ENCODE results near the gene CEP44. TPM values are rescaled to one million over a fixed set of nuclear protein-coding genes. Genes with fewer than 3 reads are reported as not detected.

The CEP44 gene
- total and polyA plus RNA-seq, 10 of the 15 experiments (the other 5 are each of a cell fraction or from before 2014, with no cell fraction given), result 7.6 to 19.8 (median 14.2) TPM

DNA sequence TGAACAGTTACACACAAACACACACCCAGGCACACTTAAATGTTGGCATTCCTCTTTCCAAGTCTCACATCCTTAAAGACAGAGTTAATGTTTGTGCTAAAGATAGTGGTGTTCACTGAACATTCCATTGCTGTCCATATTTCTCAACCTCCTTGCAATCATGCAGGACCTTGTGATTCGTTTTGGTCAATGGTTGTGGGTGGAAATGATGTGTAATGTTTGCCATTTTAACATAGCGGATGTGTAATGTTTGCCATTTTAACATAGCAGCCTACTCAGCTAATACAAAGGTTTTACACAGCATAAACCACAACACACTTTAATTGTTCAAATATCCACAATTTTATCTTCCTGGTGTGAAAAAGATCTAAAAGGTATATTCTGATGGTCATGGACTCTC is 93.9 kb downstream of the CEP44 start:
- no peak overlapping the region for H3K9ac ChIP-seq (ENCODE audit: control insufficient read depth, insufficient read depth, low read length)
- no peaks in the 10 kb centered on the region for H3K9me3 ChIP-seq (replicated peaks; ENCODE audit: control insufficient read depth, insufficient read depth, low read length)
- FAIRE-seq (no peak), ATAC-seq (no peak), DNase-seq (ENCODE audit: low read depth, low spot score) (no peak)
- in situ Hi-C loops (cut with MboI), result no loop called here
- H3K79me2 ChIP-seq (ENCODE audit: control insufficient read depth, insufficient read depth, low read length), result no peaks in the 10 kb centered on the region
- SMC1A ChIA-PET (ENCODE audit: uncharacterized antibody, unreplicated experiment), result no interaction called here
- no peak overlapping the region for H3K4me2 ChIP-seq (ENCODE audit: control insufficient read depth, insufficient read depth)
- H3K4me1 ChIP-seq (ENCODE audit: control insufficient read depth, insufficient read depth, low read length), result no peaks in the 10 kb centered on the region
- POLR2A ChIA-PET, result no interaction called here
- H2AFZ ChIP-seq (ENCODE audit: control insufficient read depth, low read depth, low read length), result no peak overlapping the region
- TF ChIP-seq MYB (IDR thresholded peaks at IDR 0.05; ENCODE audit: borderline replicate concordance, low read depth, low read length), result no peak
- TF ChIP-seq, protein P1, sequence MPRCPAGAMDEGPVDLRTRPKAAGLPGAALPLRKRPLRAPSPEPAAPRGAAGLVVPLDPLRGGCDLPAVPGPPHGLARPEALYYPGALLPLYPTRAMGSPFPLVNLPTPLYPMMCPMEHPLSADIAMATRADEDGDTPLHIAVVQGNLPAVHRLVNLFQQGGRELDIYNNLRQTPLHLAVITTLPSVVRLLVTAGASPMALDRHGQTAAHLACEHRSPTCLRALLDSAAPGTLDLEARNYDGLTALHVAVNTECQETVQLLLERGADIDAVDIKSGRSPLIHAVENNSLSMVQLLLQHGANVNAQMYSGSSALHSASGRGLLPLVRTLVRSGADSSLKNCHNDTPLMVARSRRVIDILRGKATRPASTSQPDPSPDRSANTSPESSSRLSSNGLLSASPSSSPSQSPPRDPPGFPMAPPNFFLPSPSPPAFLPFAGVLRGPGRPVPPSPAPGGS (IDR thresholded peaks at IDR 0.05; ENCODE audit: borderline replicate concordance, insufficient read depth, low read depth, low read length, poor library complexity, severe bottlenecking), result peak; percentile 14
- CTCF ChIA-PET, result no interaction called here
- no peaks in the 10 kb centered on the region for H3K27me3 ChIP-seq (replicated peaks in 1 of 2; ENCODE audit: control insufficient read depth in 2 of 2, insufficient read depth in 2 of 2, low read length in 1 of 2)
- intact Hi-C loops (cut with micrococcal nuclease; ENCODE audit: unreplicated experiment), result no loop called here
- no peak overlapping the region for H3K4me3 ChIP-seq
- no TSS peak for BruUV-seq (replicated peaks)
- no peaks in the 10 kb centered on the region for H4K20me1 ChIP-seq (ENCODE audit: control insufficient read depth, insufficient read depth)
- H3K27ac ChIP-seq (ENCODE audit: control insufficient read depth, insufficient read depth), result no peak overlapping the region
- RAD21 ChIA-PET (ENCODE audit: unreplicated experiment), result no interaction called here
- WGBS (ENCODE audit: insufficient coverage, insufficient replicate concordance, low lambda C conversion rate, missing lambda C conversion rate), result 0% methylated on average over 2 of the region's 2 CpGs
- H3K36me3 ChIP-seq (ENCODE audit: control insufficient read depth in 2 of 2, insufficient read depth in 2 of 2, low read length in 1 of 2), result no peaks in the 10 kb centered on the region

DNA sequence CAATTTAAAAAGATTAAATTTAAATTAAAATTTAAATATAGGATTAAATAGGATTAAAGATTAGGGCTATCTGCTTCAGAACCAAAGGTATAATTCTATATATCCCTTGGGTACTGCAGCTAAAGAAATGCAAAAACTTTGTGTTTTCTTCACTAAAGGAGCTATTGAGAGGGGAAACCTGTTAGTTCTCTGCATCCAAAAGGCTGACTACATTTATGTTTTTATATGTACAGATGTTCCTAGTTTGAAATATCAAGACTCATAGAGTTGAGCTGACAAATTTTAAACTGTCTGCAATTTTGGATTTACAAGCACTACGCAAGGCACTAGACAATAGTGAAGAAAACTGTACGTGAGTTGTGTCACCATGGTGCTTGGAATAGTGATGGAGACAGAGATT is 95.2 kb downstream of the CEP44 start:
- DNase-seq (ENCODE audit: low read depth, low spot score) (no peak), ATAC-seq (no peak), FAIRE-seq (no peak)
- in situ Hi-C loops (cut with MboI) (no loop called here), intact Hi-C loops (cut with micrococcal nuclease; ENCODE audit: unreplicated experiment) (no loop called here)
- 10% methylated on average over 2 of the region's 2 CpGs for WGBS (ENCODE audit: insufficient coverage, insufficient replicate concordance, low lambda C conversion rate, missing lambda C conversion rate)
- CTCF ChIA-PET, result interaction anchor here (0.6 to 1.1 kb wide), 2 partner anchors 253 to 396 kb away, joined by 3 read pairs; no protein-coding TSS in a partner anchor
- no peaks in the 10 kb centered on the region for H3K27me3 ChIP-seq (replicated peaks in 1 of 2; ENCODE audit: control insufficient read depth in 2 of 2, insufficient read depth in 2 of 2, low read length in 1 of 2)
- H3K4me1 ChIP-seq (ENCODE audit: control insufficient read depth, insufficient read depth, low read length), result no peaks in the 10 kb centered on the region
- H2AFZ ChIP-seq (ENCODE audit: control insufficient read depth, low read depth, low read length), result no peak overlapping the region
- H3K36me3 ChIP-seq (ENCODE audit: control insufficient read depth in 2 of 2, insufficient read depth in 2 of 2, low read length in 1 of 2), result no peaks in the 10 kb centered on the region
- POLR2A ChIA-PET, result no interaction called here
- H3K27ac ChIP-seq (ENCODE audit: control insufficient read depth, insufficient read depth), result no peak overlapping the region
- H3K9ac ChIP-seq (ENCODE audit: control insufficient read depth, insufficient read depth, low read length), result no peak overlapping the region
- no peak overlapping the region for H3K4me2 ChIP-seq (ENCODE audit: control insufficient read depth, insufficient read depth)
- SMC1A ChIA-PET (ENCODE audit: uncharacterized antibody, unreplicated experiment), result no interaction called here
- H4K20me1 ChIP-seq (ENCODE audit: control insufficient read depth, insufficient read depth), result no peaks in the 10 kb centered on the region
- BruUV-seq (replicated peaks), result no TSS peak
- RAD21 ChIA-PET (ENCODE audit: unreplicated experiment), result interaction anchor here (0.8 kb wide), 1 partner anchor 14 kb away, joined by 3 read pairs; no protein-coding TSS in a partner anchor
- no peaks in the 10 kb centered on the region for H3K9me3 ChIP-seq (replicated peaks; ENCODE audit: control insufficient read depth, insufficient read depth, low read length)
- H3K79me2 ChIP-seq (ENCODE audit: control insufficient read depth, insufficient read depth, low read length), result no peaks in the 10 kb centered on the region
- H3K4me3 ChIP-seq, result no peak overlapping the region
- TF ChIP-seq, protein P2, sequence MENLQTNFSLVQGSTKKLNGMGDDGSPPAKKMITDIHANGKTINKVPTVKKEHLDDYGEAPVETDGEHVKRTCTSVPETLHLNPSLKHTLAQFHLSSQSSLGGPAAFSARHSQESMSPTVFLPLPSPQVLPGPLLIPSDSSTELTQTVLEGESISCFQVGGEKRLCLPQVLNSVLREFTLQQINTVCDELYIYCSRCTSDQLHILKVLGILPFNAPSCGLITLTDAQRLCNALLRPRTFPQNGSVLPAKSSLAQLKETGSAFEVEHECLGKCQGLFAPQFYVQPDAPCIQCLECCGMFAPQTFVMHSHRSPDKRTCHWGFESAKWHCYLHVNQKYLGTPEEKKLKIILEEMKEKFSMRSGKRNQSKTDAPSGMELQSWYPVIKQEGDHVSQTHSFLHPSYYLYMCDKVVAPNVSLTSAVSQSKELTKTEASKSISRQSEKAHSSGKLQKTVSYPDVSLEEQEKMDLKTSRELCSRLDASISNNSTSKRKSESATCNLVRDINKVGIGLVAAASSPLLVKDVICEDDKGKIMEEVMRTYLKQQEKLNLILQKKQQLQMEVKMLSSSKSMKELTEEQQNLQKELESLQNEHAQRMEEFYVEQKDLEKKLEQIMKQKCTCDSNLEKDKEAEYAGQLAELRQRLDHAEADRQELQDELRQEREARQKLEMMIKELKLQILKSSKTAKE (IDR thresholded peaks at IDR 0.05; ENCODE audit: low read depth, poor library complexity, severe bottlenecking), result no peak
- TF ChIP-seq CBFB (IDR thresholded peaks at IDR 0.05; ENCODE audit: low read depth), result no peak
- TF ChIP-seq, protein P3, sequence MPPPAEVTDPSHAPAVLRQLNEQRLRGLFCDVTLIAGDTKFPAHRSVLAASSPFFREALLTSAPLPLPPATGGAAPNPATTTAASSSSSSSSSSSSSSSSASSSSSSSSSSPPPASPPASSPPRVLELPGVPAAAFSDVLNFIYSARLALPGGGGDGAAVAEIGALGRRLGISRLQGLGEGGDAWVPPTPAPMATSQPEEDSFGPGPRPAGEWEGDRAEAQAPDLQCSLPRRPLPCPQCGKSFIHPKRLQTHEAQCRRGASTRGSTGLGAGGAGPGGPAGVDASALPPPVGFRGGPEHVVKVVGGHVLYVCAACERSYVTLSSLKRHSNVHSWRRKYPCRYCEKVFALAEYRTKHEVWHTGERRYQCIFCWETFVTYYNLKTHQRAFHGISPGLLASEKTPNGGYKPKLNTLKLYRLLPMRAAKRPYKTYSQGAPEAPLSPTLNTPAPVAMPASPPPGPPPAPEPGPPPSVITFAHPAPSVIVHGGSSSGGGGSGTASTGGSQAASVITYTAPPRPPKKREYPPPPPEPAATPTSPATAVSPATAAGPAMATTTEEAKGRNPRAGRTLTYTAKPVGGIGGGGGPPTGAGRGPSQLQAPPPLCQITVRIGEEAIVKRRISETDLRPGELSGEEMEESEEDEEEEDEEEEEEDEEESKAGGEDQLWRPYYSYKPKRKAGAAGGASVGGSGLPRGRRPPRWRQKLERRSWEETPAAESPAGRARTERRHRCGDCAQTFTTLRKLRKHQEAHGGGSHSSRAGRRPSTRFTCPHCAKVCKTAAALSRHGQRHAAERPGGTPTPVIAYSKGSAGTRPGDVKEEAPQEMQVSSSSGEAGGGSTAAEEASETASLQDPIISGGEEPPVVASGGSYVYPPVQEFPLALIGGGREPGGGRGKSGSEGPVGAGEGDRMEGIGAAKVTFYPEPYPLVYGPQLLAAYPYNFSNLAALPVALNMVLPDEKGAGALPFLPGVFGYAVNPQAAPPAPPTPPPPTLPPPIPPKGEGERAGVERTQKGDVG (CRISPR knock-in tag; IDR thresholded peaks at IDR 0.05), result no peak
- TF ChIP-seq RCOR1 (conservative IDR thresholded peaks at IDR 0.05; ENCODE audit: low read depth, low read length), result no peak
- no peak for TF ChIP-seq CBX5 (IDR thresholded peaks at IDR 0.05; ENCODE audit: low read depth)
- TF ChIP-seq STAT3 (IDR thresholded peaks at IDR 0.05; ENCODE audit: low read depth, low read length), result no peak
